ENCODE results near the gene ATF6B.

DNA sequence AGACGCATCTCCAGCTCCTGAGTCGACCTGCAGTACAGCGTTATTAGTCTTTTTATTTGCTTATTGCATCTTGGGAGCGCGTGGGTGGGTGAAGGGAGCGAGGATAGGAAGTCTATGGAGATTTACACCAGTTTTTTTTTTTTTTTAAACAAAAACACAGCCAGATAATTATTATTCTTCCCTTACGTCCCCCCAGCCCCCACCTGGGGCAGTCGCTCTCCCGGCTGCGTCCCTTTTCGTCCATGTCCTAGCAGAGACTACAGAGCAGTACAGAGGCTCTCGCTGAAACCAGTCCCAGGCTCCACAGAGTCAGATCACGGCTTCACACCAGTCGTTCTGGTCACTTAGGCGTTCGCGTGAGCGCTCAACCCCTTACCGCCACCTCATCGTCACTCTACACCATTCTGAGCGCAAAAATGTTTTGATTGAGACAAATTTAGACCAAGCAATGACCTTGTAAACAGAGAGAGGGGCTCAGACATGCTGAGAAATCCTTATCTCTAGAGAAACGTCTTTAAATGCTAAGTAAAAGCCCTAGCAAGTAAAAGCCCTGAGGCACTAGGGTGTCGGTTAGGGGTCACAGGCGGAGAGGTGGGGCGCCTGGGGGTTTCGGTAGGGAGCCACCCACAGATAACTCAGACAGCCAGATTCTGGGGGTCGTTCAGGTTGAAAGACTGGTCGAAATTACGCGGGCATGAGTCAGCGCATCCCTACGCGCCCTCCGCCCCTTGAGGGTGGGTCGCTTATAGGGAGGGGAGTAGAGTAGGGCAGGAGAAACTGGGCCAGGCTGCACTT is 24.9 kb upstream of the ATF6B start:
- TF ChIP-seq, protein P1, sequence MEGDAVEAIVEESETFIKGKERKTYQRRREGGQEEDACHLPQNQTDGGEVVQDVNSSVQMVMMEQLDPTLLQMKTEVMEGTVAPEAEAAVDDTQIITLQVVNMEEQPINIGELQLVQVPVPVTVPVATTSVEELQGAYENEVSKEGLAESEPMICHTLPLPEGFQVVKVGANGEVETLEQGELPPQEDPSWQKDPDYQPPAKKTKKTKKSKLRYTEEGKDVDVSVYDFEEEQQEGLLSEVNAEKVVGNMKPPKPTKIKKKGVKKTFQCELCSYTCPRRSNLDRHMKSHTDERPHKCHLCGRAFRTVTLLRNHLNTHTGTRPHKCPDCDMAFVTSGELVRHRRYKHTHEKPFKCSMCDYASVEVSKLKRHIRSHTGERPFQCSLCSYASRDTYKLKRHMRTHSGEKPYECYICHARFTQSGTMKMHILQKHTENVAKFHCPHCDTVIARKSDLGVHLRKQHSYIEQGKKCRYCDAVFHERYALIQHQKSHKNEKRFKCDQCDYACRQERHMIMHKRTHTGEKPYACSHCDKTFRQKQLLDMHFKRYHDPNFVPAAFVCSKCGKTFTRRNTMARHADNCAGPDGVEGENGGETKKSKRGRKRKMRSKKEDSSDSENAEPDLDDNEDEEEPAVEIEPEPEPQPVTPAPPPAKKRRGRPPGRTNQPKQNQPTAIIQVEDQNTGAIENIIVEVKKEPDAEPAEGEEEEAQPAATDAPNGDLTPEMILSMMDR (IDR thresholded peaks at IDR 0.05; ENCODE audit: control extremely low read depth in 1 of 3, insufficient read depth in 1 of 3, low read depth in 1 of 3, low read length in 3 of 3), result no peak
- TF ChIP-seq YY1 (IDR thresholded peaks at IDR 0.05; ENCODE audit: low read depth, low read length), result no peak
- no peak for TF ChIP-seq GTF2F1 (IDR thresholded peaks at IDR 0.05; ENCODE audit: borderline replicate concordance, low read depth, low read length)
- TF ChIP-seq, protein P2, sequence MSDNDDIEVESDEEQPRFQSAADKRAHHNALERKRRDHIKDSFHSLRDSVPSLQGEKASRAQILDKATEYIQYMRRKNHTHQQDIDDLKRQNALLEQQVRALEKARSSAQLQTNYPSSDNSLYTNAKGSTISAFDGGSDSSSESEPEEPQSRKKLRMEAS (IDR thresholded peaks at IDR 0.05), result no peak
- TF ChIP-seq NANOG (IDR thresholded peaks at IDR 0.05; ENCODE audit: insufficient read depth, low read depth, low read length, poor library complexity, severe bottlenecking), result no peak
- no peak for TF ChIP-seq CBX8 (IDR thresholded peaks at IDR 0.05; ENCODE audit: borderline replicate concordance, low read depth, low read length)
- TF ChIP-seq, protein P3, sequence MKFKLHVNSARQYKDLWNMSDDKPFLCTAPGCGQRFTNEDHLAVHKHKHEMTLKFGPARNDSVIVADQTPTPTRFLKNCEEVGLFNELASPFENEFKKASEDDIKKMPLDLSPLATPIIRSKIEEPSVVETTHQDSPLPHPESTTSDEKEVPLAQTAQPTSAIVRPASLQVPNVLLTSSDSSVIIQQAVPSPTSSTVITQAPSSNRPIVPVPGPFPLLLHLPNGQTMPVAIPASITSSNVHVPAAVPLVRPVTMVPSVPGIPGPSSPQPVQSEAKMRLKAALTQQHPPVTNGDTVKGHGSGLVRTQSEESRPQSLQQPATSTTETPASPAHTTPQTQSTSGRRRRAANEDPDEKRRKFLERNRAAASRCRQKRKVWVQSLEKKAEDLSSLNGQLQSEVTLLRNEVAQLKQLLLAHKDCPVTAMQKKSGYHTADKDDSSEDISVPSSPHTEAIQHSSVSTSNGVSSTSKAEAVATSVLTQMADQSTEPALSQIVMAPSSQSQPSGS (IDR thresholded peaks at IDR 0.05; ENCODE audit: low read length), result no peak
- no peak for TF ChIP-seq ZNF274 (IDR thresholded peaks at IDR 0.05; ENCODE audit: borderline replicate concordance, extremely low read depth, low read length)
- no peak for TF ChIP-seq EP300 (IDR thresholded peaks at IDR 0.05; ENCODE audit: borderline replicate concordance in 1 of 2, low read depth in 2 of 2, low read length in 2 of 2)
- no peak for TF ChIP-seq JUN (IDR thresholded peaks at IDR 0.05; ENCODE audit: low read depth, low read length)
- TF ChIP-seq EZH2 (IDR thresholded peaks at IDR 0.05; ENCODE audit: low read depth, low read length, severe bottlenecking), result no peak
- no peak for TF ChIP-seq POLR2A (IDR thresholded peaks at IDR 0.05; ENCODE audit: control extremely low read depth in 1 of 2, low read depth in 2 of 2, low read length in 2 of 2)
- TF ChIP-seq, protein P4, sequence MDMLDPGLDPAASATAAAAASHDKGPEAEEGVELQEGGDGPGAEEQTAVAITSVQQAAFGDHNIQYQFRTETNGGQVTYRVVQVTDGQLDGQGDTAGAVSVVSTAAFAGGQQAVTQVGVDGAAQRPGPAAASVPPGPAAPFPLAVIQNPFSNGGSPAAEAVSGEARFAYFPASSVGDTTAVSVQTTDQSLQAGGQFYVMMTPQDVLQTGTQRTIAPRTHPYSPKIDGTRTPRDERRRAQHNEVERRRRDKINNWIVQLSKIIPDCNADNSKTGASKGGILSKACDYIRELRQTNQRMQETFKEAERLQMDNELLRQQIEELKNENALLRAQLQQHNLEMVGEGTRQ (IDR thresholded peaks at IDR 0.05; ENCODE audit: low read length), result no peak
- no peak for TF ChIP-seq SIN3A (conservative IDR thresholded peaks at IDR 0.05 in 1 of 2, IDR thresholded peaks at IDR 0.05 in 1 of 2; ENCODE audit: low read depth in 1 of 2, low read length in 2 of 2)

Data from H1 (cell line).